Upper lobe of right lung (tissue), 1 donor: ENCODE data around the gene ADRB2. TPM values are rescaled to one million over a fixed set of nuclear protein-coding genes. Genes with fewer than 3 reads are reported as not detected.
"Not testable (repeated sequence)": the region's sequence is repeated elsewhere in the genome, so short reads cannot be mapped to it uniquely, and the experiment has no call there.

Experiments used
- ATAC-seq: fragments of 200-7000 bp; cut with Tn5 transposase; one replicate; pipeline ENCODE4 v1.9.1; 2020; ENCODE audit warnings: mild to moderate bottlenecking, moderate library complexity
- DNase-seq: peaks from one replicate; pipeline ENCODE4 v3.0.0-alpha.2; 2020
- H3K27ac ChIP-seq: fragments of 200-600 bp; one replicate; pipeline ENCODE4 v1.8.0; 2022
- H3K27me3 ChIP-seq: fragments of 200-600 bp; one replicate; pipeline ENCODE4 v1.8.0; 2022; ENCODE audit warnings: mild to moderate bottlenecking
- H3K36me3 ChIP-seq: fragments of 200-600 bp; one replicate; pipeline ENCODE4 v1.8.0; 2022
- H3K4me1 ChIP-seq: fragments of 200-600 bp; one replicate; pipeline ENCODE4 v1.8.0; 2022
- H3K4me3 ChIP-seq: fragments of 200-600 bp; one replicate; pipeline ENCODE4 v1.8.0; 2022; ENCODE audit warnings: mild to moderate bottlenecking
- H3K9me3 ChIP-seq: fragments of 200-600 bp; one replicate; pipeline ENCODE4 v1.8.0; 2022
- CTCF ChIP-seq: fragments of 200-600 bp; IDR thresholded peaks from one replicate; pipeline ENCODE4 v1.8.0; 2022; ENCODE audit warnings: antibody characterized with exemption
- intact Hi-C: fragments of 100-400 bp; cut with DNase I; formaldehyde crosslinking; loops from one replicate; pipeline ENCODE4 v1.11.0; 2022
- total RNA-seq: library from RNA; stranded (reverse); fragmentation: NEBNext Ultra II Directional; extraction: Animal tissue kit (Norgen Biotek cat#: 25700); gene quantifications from one replicate; pipeline ENCODE4 v1.2.1, GENCODE V29; 2021
- donor health status: DM: no; HTN: yes; CAD: no; lungs with severe emphysema.

ADRB2 gene
- total RNA-seq, 1 donor from 2014 or later: 28.0 TPM

- H3K27ac ChIP-seq: no peak overlapping the region
- H3K4me1 ChIP-seq: peaks cover 23% of the 10 kb centered on the region
- no peak for TF ChIP-seq CTCF
- DNase-seq: no peak
- H3K27me3 ChIP-seq: no peaks in the 10 kb centered on the region
- intact Hi-C loops: no loop called here
- H3K36me3 ChIP-seq: no peaks in the 10 kb centered on the region
- no peak overlapping the region for H3K4me3 ChIP-seq
- H3K9me3 ChIP-seq: no peaks in the 10 kb centered on the region
- peak; percentile 28 for ATAC-seq
Observed at GRCh38 chr5:148875205-148875875, 48.9 kb downstream of the ADRB2 start.

- H3K36me3 ChIP-seq, intact Hi-C loops, ATAC-seq: not testable (repeated sequence)
Observed at GRCh38 chr5:148877436-148877835, 51.0 kb downstream of the ADRB2 start.

More at GRCh38 chr5:148877436-148877835, 51.0 kb downstream of the ADRB2 start:
- not testable (repeated sequence) for H3K4me3 ChIP-seq, H3K9me3 ChIP-seq, H3K27ac ChIP-seq, DNase-seq, H3K27me3 ChIP-seq
- H3K4me1 ChIP-seq: peaks cover 20% of the 10 kb centered on the region

Other genes with a start within 250 kb of the ADRB2 start
- 0.43 TPM for gene HTR4, start 172.1 kb upstream of the ADRB2 start, total RNA-seq
- 1.4 TPM for gene SH3TC2, start 236.5 kb downstream of the ADRB2 start, total RNA-seq